ENCODE measurements around the gene CEBPE.
"Not testable (repeated sequence)": the region's sequence is repeated elsewhere in the genome, so short reads cannot be mapped to it uniquely, and the experiment has no call there.

The CEBPE gene

GRCh38 chr14:23121361-23121771 lies 2.3 kb upstream of the CEBPE start:
- no peak for DNase-seq (ENCODE audit: low read depth in 2 of 2)

DNA sequence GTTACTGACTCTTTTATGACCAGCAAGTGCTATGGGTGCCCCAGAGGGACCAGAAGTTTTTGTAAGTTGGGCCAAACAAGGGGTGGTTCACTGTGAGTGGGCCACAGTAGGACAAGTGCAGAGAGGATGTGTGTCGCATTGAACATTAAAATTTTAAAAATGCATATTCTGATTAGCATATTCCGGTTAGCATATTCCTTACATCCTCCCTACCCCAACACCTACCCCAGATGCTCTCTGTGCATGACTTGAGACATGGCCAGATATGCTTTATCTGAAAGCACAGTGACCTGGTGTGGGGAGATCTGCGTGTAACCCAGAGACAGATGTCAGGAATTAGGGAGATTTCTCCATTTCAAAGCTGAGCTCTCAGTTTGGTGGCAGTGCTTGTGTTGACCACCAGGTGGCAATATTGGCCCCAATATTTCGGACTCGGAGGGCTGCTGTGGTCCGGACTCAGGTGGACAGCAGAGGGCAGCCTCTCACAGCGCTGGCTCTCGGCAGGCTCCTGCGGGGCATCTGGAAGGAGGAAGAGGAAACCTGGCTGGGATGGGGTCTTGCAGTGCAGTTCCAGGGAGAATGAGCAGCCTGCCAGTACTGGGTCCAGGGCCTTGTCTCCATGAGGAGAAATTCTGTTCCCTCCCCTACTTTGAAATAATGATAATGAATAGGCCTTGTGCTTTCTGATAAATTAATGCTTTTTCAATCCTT lies 1.6 kb upstream of the CEBPE start:
- DNase-seq (ENCODE audit: low read depth in 2 of 2), result peak; percentile 46 to 53

DNA sequence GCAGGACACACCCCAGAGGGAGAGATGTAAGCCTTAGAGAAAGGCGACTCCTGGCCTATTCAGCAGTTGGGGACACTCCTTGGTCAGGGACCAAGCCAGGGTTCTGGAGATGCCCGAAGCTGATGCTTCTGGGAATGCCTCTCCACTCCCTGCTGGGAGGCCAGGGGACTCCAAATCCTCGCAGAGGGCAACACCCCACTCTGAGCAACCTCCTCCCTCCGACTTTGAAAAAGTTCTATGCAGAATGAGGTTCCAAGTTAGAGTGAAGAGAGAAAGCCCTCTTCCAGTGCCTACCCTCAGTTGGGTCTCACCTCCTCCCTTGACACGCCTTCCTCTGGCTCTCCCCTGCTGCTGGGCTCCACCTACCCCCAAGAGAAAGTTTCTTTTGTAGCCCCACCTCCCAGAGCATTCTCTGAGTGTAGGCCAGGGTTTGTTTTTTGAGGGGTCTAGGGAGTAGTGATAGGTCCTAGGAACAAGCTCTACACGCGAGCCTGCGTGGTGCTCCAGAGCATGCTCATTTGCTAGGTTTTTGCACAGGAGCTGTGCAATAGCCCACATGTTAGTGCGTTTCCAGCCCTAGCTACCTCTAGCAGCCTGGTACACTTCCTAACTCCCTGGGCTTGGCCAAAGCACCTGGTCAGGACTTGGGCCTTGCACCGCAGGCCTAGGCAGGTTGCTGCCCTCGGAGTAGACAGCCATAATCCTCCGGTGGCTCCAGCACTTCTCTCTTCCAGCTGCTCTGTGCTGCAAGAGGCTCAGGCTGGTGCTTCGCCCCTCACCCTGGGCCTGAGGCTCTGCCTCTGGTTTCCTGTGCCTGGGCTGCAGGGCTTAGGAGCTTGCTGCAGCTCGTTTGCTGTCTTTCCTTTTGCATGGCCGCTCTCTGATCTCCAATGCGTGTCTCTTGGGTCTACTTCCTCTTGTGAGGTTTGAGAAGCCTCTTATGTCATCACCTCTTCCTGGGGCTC lies 590 bp upstream of the CEBPE start:
- DNase-seq (ENCODE audit: low read depth in 2 of 2), result no peak

DNA sequence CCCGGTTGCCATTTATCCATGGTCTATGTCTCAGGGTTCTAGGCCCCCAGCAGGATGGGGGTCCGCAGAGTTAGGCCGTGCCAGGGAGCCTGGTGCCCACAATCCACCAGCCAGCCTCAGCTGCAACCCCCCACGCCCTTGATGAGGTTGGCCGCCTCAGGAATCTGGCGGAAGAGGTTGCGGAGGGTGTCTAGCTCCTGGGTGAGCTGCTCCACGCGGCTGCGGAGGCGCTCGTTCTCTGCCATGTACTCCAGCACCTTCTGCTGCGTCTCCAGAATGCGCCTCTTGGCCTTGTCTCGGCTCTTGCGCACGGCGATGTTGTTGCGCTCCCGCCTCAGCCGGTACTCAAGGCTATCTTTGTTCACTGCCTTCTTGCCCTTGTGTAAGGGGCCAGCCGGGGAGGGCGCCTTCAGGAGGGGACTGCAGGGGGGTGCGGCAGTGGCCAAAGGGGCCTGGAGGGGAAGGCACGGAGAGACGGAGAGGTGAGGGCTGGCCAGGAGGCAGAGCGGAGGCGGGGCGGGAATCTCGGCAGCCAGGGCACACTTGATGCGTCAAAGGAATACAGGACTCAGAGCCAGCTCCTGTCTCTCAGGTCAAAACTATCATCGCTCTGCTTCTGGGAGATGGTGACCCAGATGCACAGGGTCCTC lies 1.6 kb downstream of the CEBPE start:
- DNase-seq (ENCODE audit: low read depth in 2 of 2), result no peak

- DNase-seq (ENCODE audit: low read depth in 2 of 2), result no peak
Observed at GRCh38 chr14:23115918-23116317, 3.1 kb downstream of the CEBPE start.

DNA sequence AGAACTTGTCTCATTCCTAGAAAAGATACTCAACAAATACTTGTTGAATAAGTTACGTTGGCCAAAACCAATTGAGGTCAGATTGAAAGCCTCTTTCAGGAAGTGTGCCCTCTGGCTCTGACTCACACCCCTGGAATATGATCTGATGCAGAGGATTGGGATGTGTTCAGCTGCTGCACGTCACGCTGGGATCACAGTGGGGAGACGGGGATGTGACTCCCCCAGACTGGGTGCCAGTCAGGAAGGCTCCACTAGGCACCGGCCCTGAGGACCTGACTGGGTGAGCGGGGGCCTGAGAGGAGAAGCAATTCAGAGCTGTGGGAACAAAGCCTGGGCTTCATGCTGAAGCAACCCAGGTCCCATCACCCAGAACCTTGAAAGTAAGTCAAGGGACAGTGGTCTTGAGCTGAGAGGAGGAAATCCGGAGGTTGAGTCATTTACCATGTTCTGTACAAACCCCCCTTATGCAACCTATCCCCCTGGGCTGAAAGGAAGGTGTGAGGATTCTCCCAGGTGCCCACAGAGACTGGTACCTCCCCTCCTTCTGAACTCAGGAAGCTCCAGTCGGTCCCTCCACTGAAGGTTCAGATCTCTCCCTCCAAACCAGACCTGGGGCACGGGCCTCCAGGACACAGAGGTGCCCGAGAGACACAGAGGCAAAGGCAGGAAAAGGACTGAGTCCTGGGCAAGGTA lies 3.9 kb downstream of the CEBPE start:
- DNase-seq (ENCODE audit: low read depth in 2 of 2), result no peak

DNA sequence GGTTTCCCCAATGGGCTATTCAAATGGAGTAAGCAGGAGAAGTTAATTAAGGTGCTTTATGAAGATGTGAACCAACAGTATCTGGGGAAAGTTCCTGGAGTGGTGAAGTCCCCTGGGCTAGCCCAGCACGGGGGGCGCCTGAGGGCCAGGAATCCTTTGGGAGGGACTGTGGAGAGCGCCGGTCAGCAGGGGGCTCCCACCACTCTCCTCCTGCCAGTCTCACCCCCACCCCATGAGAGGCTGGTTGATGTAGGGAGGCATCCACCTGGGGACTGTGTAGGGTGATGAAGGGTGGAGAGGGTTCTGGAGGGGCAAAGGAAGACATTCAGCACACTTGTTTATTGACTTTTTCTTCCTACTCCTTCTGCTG lies 4.4 kb downstream of the CEBPE start:
- no peak for DNase-seq (ENCODE audit: low read depth in 2 of 2)

GRCh38 chr14:23114120-23114458 lies 5.0 kb downstream of the CEBPE start:
- no peak for DNase-seq (ENCODE audit: low read depth in 2 of 2)

DNA sequence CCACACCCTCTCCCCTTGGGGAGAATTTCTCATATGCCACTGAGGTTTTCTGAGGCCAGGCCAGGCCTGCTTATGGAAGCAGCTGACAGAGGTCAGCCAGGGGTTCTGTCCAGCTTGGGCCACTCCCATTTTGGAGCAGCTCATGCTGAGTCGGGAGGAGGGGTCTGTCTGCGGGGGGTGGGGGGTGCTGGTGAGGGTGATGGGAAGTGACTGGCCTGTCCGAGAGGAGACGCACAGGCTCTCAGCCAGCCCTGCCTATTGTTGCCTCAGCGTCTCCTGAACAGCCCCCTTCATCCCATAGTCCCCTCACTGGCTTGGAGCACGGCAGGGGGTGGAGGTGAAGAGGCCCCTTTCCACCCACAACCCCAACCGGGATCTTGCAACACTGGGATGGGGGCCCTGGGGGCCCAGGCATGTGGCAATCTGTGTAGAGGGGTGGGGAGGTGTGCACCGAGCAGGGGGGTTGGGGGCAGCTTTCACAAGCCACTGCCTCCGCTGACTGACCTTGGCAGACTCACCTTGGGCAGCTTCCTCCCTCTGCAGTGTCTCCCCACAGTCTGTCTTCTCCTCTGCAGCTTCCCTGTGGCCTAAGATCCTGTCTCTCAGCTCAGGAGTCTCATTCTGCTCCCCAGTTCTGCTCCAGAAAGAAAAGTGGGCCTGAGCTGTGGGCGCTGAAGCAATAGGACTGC lies 5.5 kb downstream of the CEBPE start:
- DNase-seq (ENCODE audit: low read depth in 2 of 2), result no peak

DNA sequence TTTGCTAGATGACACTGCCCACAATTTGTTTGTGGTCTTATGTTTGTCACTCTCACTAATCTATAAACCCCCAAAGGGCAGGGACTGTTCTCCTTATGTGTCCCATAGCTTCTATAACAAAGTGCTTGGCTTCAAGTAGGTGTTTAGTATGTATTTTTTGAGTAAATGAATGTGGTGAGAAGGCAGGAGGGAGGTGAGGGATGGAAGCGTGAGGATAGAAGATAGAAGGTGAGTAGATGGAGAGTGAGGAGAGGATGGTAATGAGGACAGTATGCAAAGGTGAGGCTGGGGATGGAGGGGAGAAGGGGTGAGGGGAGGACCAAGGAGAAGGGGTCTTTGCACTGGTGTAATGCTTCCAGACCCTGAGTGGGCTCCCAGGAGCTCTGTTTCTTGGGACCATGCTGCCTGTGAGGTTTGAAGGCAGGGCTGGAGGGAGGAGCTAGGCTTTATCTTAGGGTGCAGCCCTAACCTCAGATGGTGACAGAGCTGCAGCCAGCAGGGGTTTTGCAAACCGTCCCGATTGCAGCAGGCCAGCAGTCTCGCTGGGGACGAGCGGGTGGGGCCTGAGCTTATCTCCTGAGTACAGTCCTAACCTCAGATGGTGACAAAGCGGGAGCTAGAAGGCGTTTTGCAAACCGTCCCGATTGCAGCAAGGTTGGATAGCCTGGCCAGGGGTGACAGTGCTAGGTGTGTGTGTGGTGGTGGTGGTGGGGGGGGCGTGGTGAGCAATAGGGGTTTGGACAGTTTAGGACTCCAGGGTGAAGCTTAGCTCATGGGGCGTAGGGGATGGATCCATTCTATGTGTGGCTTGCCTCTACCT lies 6.5 kb downstream of the CEBPE start:
- no peak for DNase-seq (ENCODE audit: low read depth in 2 of 2)

- no peak for DNase-seq (ENCODE audit: low read depth in 2 of 2)
Observed at GRCh38 chr14:23110579-23111365, 8.3 kb downstream of the CEBPE start.

DNA sequence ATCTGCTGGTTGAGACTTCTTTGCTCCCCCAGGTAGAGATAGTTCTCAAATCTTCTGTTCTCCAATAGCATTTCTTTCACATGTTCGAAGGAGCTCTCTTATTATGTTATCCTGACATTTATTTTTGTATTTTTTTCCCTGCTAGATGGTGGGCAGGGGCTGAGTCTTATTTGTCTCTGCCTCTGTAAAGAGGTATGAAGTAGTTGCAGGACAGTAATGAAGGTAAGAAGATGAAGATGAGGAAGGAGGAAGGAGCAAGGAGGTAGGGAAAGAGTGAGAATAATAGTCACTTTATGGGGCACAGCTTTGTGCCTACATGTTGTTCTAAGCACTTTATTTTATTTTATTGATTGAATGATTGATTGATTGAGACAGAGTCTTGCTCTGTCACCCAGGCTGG lies 9.3 kb downstream of the CEBPE start:
- no peak for DNase-seq (ENCODE audit: low read depth in 2 of 2)

DNA sequence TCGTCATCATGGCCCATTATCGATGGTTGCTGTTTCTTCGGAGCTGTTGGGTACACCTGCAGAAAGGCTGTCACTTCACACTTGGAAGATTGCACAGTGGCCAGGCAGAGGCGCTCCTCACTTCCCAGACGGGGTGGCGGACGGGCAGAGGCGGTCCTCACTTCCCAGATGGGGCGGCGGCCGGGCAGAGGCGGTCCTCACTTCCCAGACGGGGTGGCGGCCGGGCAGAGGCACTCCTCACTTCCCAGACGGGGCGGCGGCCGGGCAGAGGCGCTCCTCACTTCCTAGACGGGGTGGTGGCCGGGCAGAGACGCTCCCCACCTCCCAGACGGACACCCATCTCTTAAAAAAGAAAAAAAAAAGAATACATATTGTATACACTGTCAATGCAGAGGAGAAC lies 10.9 kb downstream of the CEBPE start:
- not testable (repeated sequence) for DNase-seq (ENCODE audit: low read depth in 2 of 2)

DNA sequence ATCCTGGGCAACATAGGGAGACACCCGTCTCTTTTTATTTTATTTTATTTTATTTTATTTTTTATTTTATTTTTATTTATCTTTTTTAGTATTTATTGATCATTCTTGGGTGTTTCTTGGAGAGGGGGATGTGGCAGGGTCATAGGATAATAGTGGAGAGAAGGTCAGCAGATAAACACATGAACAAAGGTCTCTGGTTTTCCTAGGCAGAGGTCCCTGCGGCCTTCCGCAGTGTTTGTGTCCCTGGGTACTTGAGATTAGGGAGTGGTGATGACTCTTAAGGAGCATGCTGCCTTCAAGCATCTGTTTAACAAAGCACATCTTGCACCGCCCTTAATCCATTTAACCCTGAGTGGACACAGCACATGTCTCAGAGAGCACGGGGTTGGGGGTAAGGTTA lies 11.4 kb downstream of the CEBPE start:
- not testable (repeated sequence) for DNase-seq (ENCODE audit: low read depth in 2 of 2)

DNA sequence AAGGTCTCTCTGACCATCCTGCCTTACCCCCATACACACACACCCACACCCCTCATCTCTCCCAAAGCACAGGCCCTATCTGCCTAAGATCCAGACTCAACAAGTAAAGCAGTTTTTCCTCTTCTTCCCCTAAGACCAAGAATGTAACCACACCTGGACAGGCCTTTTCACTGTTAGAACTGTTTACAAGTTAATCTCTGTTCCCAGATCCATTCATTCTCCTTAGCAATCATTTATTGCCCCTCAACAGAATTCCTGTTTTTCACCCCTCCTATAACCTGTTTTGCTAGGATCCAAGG lies 12.4 kb downstream of the CEBPE start:
- DNase-seq (ENCODE audit: low read depth in 2 of 2), result no peak

GRCh38 chr14:23105348-23105824 lies 13.7 kb downstream of the CEBPE start:
- DNase-seq (ENCODE audit: low read depth in 2 of 2), result no peak

GRCh38 chr14:23104591-23105347 lies 14.3 kb downstream of the CEBPE start, which contains the start of gene CIROP:
Gene CIROP, minus strand, starts transcription at chr14:23104989. Its CDS starts 69 bp downstream, at chr14:23104920.
- DNase-seq (ENCODE audit: low read depth in 2 of 2), result no peak

- no peak for DNase-seq (ENCODE audit: low read depth in 2 of 2)
Observed at GRCh38 chr14:23104070-23104590, 14.9 kb downstream of the CEBPE start.

DNA sequence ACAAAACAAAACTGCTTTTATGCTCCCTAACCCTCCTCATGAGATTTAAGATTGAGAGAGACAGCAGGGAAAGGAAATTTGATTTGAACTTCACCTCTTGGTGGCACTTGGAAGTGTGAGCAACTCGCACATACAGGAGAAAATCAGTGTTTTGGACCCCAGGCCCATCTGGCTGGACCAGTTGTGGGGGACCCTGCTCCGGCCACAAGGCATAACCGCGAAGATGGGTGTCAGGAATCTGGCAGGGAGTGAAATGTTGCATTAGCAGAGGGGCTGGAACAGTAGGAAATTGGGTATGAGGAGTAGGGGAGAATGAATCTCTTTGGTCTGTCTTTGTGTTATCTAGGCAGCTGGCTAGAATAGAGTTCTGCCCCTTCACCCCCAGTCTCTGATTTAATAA lies 15.5 kb downstream of the CEBPE start:
- no peak for DNase-seq (ENCODE audit: low read depth in 2 of 2)

Measured in activated CD8-positive, alpha-beta memory T cell treated with anti-CD3 and anti-CD28 coated beads for 4 hours (primary cell).